Measurements from ENCODE around the gene PLA2G2E.

The PLA2G2E gene, protein sequence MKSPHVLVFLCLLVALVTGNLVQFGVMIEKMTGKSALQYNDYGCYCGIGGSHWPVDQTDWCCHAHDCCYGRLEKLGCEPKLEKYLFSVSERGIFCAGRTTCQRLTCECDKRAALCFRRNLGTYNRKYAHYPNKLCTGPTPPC

DNA sequence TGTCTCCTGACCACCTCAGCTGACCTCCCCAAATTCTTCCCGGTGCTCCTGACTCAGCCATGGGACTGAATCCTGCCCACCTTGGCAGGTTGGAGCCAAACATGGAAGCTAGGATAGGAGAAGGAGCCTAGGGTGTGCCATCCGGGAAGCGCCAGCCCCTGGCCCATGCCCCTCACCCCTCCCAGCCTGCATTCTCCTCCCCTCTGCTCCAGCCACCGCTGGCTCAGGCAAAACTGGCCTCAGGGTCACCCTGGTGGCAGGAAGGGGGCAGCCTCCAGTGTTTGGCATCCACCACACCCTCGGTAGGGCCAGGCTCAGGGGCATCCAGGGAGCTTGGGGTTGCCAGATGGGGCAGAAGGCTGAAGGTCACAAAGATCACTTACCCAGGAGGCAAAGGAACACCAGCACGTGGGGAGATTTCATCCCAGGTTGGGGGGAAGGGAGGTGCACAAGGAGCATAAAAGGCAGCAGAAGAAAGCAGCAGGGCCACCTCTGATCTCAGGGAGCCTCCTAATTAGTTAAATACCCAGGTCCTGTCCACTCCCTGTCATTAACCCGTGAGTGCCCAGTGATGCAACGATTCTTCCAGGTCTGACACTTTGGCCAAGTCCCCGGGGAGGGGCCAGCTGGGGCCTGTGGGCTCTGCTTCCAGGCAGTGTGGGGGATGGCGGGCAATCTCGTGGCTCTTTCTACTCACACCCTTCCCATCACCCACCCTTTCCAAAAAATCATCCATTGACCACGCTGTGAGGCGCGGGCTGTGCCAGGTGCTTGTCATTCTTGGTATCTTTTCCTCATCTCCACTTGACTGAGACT lies at the start of gene PLA2G2E:
Gene PLA2G2E (minus strand): TSS at position 481 of the 816 bp plus-strand sequence. CDS start 58 bp downstream, at position 423.
- in situ Hi-C loops (cut with MboI; ENCODE audit: low sequenced_read_pairs), result loop anchor here (5.0 kb wide), 1 partner anchor 229 kb away; no protein-coding TSS in a partner anchor
- H3K36me3 ChIP-seq (replicated peaks), result no peaks in the 10 kb centered on the region
- no peak within 1 kb of the TSS for H3K4me3 ChIP-seq
- H3K27me3 ChIP-seq (ENCODE audit: low read depth), result no peaks in the 10 kb centered on the region
- H3K4me1 ChIP-seq, result no peaks in the 10 kb centered on the region
- DNase-seq (ENCODE audit: low spot score in 2 of 2), result no peak
- no peaks in the 10 kb centered on the region for H3K9me3 ChIP-seq

DNA sequence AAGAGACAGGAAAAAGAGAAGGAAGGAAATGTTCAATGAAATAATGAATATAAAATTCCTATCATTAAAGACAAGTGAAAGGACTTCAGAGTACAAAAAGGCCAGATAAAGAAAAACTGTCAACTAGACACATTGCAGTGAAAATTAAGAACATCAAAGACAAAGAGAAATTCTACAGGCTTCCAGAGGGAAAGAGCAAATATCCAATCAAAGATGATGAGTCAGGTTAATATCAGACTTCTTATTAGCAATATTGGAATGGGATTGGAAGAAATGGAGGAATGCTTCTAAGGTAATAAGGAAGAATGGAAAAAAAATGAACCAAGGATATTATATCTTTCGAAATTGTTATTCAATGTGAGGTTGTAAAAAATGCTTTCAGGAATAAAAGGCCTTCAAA lies 48.2 kb upstream of the PLA2G2E start:
- in situ Hi-C loops (cut with MboI; ENCODE audit: low sequenced_read_pairs), result no loop called here
- Histone ChIP-seq H3K36me3 (replicated peaks) (no peaks in the 10 kb centered on the region), H3K27me3 (ENCODE audit: low read depth) (no peaks in the 10 kb centered on the region; the same call in 1 of the 2 replicates)

DNA sequence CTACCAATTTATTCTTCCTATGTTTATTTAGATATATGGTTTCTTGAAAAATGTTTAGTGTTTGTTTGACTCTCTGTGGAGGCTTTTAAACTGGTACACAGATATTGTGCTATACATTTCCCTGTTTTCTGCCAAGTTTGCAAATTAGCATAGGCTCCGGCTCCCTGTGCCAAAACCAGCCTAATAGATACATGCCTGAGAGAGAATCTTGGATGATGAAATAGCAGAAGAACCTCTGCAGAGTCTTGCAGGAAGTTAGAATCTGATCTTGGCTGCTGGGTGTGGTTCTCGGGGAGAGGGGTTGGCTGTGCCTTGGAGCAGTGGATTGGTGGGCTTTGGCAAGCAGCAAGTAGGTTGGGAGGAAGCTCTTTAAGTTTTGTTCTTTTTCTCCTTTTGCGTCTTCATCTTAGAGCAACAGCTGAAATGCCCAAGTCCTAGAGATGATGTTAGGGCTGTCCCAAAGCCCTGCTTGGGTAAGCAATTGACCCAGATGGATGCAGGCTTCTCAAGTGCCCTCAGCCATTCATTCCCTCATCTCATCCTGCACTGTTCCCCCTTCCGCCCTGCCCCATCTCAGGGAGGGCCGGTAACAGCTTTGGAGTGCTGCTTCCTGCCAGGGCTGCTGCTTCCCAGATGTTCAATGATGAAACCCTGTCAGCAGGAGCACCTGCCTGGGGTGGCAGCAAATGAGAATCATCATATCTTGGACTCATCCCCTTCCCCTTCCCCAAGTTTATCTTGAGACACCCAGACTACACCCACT lies 46.7 kb upstream of the PLA2G2E start:
- Histone ChIP-seq H3K4me3 (no peak overlapping the region), H3K4me1 (no peaks in the 10 kb centered on the region), H3K36me3 (replicated peaks) (no peaks in the 10 kb centered on the region), H3K9me3 (no peaks in the 10 kb centered on the region), H3K27me3 (ENCODE audit: low read depth) (no peaks in the 10 kb centered on the region; the same call in 1 of the 2 replicates)
- in situ Hi-C loops (cut with MboI; ENCODE audit: low sequenced_read_pairs), result no loop called here
- no peak for DNase-seq (ENCODE audit: low spot score in 2 of 2)

More for the DNA sequence above, 48.2 kb upstream of the PLA2G2E start:
- no peak for DNase-seq (ENCODE audit: low spot score in 2 of 2)
- Histone ChIP-seq H3K4me1 (no peaks in the 10 kb centered on the region), H3K9me3 (no peaks in the 10 kb centered on the region), H3K4me3 (no peak overlapping the region)

DNA sequence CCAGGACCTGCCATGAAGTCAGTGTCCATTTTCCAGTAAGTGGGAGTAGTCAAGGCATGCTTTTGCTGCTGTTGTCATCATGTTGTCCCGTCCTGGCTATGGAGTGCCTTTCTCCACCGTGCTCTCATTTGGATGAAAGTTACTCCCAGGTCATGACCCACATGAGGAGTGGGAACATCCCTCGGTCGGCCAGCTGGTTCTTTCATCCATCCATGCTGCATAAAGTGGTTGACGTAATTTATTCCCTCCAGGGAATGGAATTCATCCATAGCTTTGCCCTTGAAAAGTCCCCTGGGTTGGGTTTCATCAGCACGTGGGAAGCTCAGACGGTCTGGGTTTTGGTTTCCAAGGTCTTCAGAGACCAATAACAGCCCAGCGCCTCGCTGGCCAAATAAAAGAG lies 44.4 kb upstream of the PLA2G2E start:
- H3K36me3 ChIP-seq (replicated peaks), result no peaks in the 10 kb centered on the region
- in situ Hi-C loops (cut with MboI; ENCODE audit: low sequenced_read_pairs), result no loop called here
- no peak for DNase-seq (ENCODE audit: low spot score in 2 of 2)
- H3K27me3 ChIP-seq (ENCODE audit: low read depth), result peaks cover 4% of the 10 kb centered on the region
- H3K9me3 ChIP-seq, result no peaks in the 10 kb centered on the region
- H3K4me1 ChIP-seq, result no peaks in the 10 kb centered on the region
- H3K4me3 ChIP-seq, result no peak overlapping the region

DNA sequence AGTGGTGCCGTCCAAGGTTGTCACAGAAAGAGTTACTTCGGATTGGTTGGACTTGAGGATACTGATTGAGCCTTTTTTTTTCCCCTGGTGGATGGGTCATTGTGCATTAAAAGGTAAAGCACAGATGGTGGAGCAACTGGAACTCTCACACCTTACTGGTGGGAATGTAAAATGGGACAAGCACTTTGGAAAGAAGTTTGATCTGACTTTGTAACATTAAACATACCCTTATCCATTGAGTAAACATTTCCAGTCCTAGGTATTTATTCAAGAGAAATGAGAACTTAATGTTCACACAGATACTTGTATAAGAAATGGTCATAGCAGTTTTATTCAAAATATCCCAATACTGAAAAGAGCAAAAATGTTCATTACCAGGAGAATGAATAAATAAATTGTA lies 41.1 kb upstream of the PLA2G2E start:
- Histone ChIP-seq H3K4me1 (peaks cover 3% of the 10 kb centered on the region; the same call in 1 of the 2 replicates), H3K27me3 (ENCODE audit: low read depth) (peaks cover 4% of the 10 kb centered on the region; the same call in 1 of the 2 replicates), H3K9me3 (no peaks in the 10 kb centered on the region), H3K4me3 (no peak overlapping the region), H3K36me3 (replicated peaks) (no peaks in the 10 kb centered on the region)
- in situ Hi-C loops (cut with MboI; ENCODE audit: low sequenced_read_pairs), result no loop called here
- no peak for DNase-seq (ENCODE audit: low spot score in 2 of 2)

DNA sequence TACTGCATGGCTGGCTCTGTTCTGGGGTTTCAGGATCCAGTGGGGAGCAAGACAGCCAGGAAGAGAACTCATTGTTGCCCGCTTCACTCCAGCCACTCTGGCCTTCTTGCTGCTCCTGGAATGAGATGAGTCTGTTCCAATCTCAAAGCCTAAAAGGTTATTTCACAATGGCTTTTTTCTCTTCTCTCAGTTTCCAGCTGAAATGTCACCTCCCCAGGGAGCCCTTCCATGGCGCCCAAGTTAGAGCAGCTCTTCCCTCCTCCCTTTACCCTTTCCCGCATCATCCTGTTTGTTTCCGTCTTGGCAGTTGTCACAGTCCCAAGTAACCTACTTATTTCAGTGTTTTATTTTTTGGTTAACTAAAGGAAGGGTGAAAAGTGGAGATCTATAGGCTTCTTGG lies 40.2 kb upstream of the PLA2G2E start:
- Histone ChIP-seq H3K9me3 (no peaks in the 10 kb centered on the region), H3K4me3 (no peak overlapping the region), H3K36me3 (replicated peaks) (no peaks in the 10 kb centered on the region), H3K4me1 (peaks cover 3% of the 10 kb centered on the region; the same call in 1 of the 2 replicates), H3K27me3 (ENCODE audit: low read depth) (peaks cover 4% of the 10 kb centered on the region; the same call in 1 of the 2 replicates)
- in situ Hi-C loops (cut with MboI; ENCODE audit: low sequenced_read_pairs), result no loop called here
- no peak for DNase-seq (ENCODE audit: low spot score in 2 of 2)

DNA sequence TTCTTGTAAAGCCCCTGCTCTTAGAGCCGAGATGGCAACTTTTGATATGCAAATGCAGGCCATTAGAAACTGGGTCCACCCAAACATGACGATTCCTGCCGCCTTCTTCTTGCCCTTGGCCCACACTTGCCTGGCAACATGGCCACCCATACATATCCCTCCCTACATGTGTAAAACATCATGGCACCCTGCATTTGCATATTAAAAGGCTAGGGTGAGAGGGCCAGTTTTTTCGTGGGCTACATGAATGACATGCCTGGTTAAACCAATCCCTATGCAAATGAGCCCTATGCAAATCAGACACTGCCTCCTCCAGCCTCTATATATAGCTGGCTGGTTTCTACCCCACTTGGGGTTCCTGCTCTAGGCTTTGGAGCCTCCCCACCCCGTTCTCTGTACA lies 37.2 kb upstream of the PLA2G2E start:
- DNase-seq (ENCODE audit: low spot score in 2 of 2), result peak; percentile 6 to 33
- H3K4me3 ChIP-seq, result no peak overlapping the region
- H3K9me3 ChIP-seq, result no peaks in the 10 kb centered on the region
- in situ Hi-C loops (cut with MboI; ENCODE audit: low sequenced_read_pairs), result no loop called here
- H3K36me3 ChIP-seq (replicated peaks), result no peaks in the 10 kb centered on the region
- H3K27me3 ChIP-seq (ENCODE audit: low read depth), result peaks cover 4% of the 10 kb centered on the region; the same call in 1 of the 2 replicates
- peaks cover 3% of the 10 kb centered on the region; the same call in 1 of the 2 replicates for H3K4me1 ChIP-seq

DNA sequence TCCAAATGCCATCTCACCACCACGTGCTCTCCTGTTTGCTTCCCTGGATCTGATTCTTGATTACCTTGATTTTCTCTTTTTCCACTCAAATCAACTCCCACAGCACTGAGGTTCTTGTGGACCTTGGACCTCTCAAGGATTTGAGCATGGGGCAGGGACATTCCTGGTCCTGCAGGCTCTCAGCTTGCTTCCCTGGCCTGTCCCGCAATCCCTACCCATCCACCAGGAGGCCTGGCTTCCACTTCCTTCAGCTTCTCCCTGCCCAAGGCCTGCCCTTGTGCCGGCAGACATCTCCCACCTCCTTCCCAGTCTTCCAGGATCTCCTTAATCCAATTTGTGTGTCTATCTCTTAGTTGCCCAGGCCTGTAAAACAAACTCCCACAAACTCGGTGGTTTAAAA lies 34.4 kb upstream of the PLA2G2E start:
- Histone ChIP-seq H3K4me3 (no peak overlapping the region), H3K4me1 (peaks cover 3% of the 10 kb centered on the region; the same call in 1 of the 2 replicates), H3K36me3 (replicated peaks) (no peaks in the 10 kb centered on the region), H3K9me3 (no peaks in the 10 kb centered on the region; the same call in 1 of the 2 replicates), H3K27me3 (ENCODE audit: low read depth) (no peaks in the 10 kb centered on the region)
- in situ Hi-C loops (cut with MboI; ENCODE audit: low sequenced_read_pairs), result no loop called here
- no peak for DNase-seq (ENCODE audit: low spot score in 2 of 2)

DNA sequence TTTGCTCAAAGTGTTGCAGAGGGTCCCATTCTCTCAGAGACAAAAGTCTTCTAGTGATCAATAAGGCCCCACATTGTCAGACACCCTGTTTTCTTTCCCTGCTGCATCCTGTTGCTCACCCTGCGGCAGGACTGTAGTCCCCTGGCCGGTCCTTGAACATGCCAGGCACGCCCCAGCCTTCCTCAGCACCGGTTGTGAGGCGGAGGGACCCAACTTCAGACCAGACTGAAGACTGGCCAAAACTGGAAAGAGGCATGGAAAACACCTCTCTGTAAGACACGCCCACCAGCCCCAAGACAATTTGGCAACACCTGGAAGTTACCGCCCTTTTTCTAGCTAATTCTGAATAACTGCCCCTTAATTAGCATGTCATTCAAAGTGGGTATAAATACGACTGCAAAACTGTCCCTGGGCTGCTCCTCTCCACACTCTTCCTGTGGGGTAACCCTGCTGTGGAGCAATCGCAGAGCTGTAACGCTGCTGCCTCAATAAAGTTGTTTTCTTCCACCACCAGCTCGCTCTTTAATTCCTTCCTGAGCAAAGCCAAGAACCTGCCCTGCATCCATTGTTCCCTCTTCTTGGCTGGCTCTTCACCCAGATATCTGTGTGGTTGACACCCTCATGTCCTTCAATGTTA lies 32.2 kb upstream of the PLA2G2E start:
- no peaks in the 10 kb centered on the region for H3K27me3 ChIP-seq (ENCODE audit: low read depth)
- in situ Hi-C loops (cut with MboI; ENCODE audit: low sequenced_read_pairs), result no loop called here

DNA sequence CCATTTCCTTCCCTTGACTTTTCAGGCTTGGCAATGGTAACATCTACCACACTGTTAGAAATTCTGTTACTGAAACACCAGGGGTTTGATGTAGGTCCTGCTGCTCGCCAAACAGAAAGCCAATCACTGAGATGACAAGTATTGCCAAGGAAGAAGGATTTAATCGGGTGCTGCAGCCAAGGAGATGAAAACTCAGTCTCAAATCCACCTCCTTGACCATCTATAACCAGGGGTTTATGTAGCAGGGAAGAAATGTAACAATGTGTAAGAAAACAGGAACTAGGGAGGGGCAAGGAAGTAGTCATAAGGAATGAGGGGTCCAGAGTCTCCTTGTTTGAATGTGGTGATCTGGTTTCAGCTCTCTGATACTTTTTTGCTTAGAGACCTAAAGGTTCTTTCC lies 30.6 kb upstream of the PLA2G2E start:
- Histone ChIP-seq H3K9me3 (no peaks in the 10 kb centered on the region; the same call in 1 of the 2 replicates), H3K36me3 (replicated peaks) (no peaks in the 10 kb centered on the region), H3K4me1 (no peaks in the 10 kb centered on the region), H3K27me3 (ENCODE audit: low read depth) (no peaks in the 10 kb centered on the region), H3K4me3 (no peak overlapping the region)
- DNase-seq (ENCODE audit: low spot score in 2 of 2), result no peak
- in situ Hi-C loops (cut with MboI; ENCODE audit: low sequenced_read_pairs), result no loop called here

More for the DNA sequence above, 32.2 kb upstream of the PLA2G2E start:
- Histone ChIP-seq H3K4me3 (no peak overlapping the region), H3K9me3 (no peaks in the 10 kb centered on the region; the same call in 1 of the 2 replicates), H3K36me3 (replicated peaks) (no peaks in the 10 kb centered on the region), H3K4me1 (peaks cover 2% of the 10 kb centered on the region; the same call in 1 of the 2 replicates)
- no peak for DNase-seq (ENCODE audit: low spot score in 2 of 2)

DNA sequence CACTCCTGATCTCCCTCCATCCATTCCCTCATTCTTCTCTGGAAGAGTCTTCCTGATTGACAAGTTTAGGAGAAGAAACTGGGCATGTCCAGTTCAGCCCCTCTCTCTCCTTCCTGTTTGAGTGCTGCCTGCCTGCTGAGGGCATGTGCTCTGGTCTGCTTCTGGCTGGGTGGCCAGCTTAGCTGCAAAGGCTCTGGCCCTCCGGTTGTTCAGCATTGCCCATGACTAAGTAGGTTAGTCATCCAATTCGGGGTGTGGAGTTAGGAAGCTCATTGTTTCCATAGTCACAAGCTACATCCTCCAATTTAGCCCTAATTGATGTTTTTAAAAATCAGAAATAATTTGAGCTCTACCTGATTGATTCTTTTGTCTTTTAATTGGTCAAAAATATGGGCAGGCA lies 25.6 kb upstream of the PLA2G2E start:
- in situ Hi-C loops (cut with MboI; ENCODE audit: low sequenced_read_pairs), result no loop called here
- no peak for DNase-seq (ENCODE audit: low spot score in 2 of 2)

DNA sequence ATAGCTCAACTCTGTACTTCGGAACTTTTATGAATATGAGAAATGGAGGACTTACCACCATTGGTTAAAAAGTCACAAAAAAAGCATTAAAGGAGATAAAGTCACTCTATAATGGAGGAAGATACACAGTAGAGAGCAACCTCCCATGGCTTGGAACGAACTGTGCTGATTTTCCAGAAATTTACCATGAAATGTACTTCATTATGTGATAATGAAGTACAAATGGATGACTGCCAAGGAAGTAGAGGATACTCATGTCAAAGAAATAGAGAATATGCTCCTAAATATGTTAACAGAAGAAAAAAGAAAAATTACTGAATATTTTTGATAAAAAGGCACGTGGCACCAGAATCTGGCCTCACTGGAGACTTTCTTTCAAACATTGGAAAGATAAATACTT lies 23.6 kb upstream of the PLA2G2E start:
- Histone ChIP-seq H3K36me3 (replicated peaks) (no peaks in the 10 kb centered on the region), H3K27me3 (ENCODE audit: low read depth) (no peaks in the 10 kb centered on the region), H3K4me1 (no peaks in the 10 kb centered on the region), H3K9me3 (no peaks in the 10 kb centered on the region), H3K4me3 (no peak overlapping the region)
- in situ Hi-C loops (cut with MboI; ENCODE audit: low sequenced_read_pairs), result no loop called here
- DNase-seq (ENCODE audit: low spot score in 2 of 2), result no peak

More for the DNA sequence above, 25.6 kb upstream of the PLA2G2E start:
- Histone ChIP-seq H3K4me3 (no peak overlapping the region), H3K27me3 (ENCODE audit: low read depth) (no peaks in the 10 kb centered on the region), H3K4me1 (no peaks in the 10 kb centered on the region), H3K36me3 (replicated peaks) (no peaks in the 10 kb centered on the region), H3K9me3 (no peaks in the 10 kb centered on the region)

DNA sequence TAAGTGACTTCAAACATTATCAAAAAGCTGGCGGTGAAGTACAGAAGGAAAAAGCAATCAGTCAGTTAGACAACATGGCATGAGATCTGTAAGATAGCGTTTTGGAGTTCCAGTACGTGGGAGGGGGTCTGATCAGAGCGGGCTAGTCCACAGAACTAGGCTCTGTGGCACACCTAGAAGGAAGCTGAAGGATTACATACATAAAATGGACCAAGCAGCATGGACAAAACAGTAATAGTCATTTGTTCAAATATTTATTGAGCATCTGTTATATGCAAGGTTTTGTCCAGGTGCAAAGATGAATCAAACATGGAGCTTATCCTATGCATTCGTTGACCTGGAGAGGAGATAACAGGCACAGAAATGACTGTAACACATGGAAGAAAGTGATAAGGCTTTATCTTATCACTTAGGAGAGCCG lies 22.9 kb upstream of the PLA2G2E start:
- H3K9me3 ChIP-seq, result no peaks in the 10 kb centered on the region
- no peak for DNase-seq (ENCODE audit: low spot score in 2 of 2)
- H3K36me3 ChIP-seq (replicated peaks), result no peaks in the 10 kb centered on the region
- in situ Hi-C loops (cut with MboI; ENCODE audit: low sequenced_read_pairs), result no loop called here
- H3K4me3 ChIP-seq, result no peak overlapping the region
- H3K4me1 ChIP-seq, result no peaks in the 10 kb centered on the region
- H3K27me3 ChIP-seq (ENCODE audit: low read depth), result no peaks in the 10 kb centered on the region

Data from HAP-1 (cell line).